Measurements from ENCODE around the gene BTBD16. TPM values are rescaled to one million over a fixed set of nuclear protein-coding genes. Genes with fewer than 3 reads are reported as not detected.

The BTBD16 gene
- total RNA-seq, 1 experiment from 2014 or later, result not detected

- DNase-seq (ENCODE audit: low spot score), result no peak
- in situ Hi-C loops (cut with HindIII; ENCODE audit: low sequenced_read_pairs), result no loop called here
Measured at GRCh38 chr10:122290833-122291532, 19.9 kb downstream of the BTBD16 start.

GRCh38 chr10:122291739-122292138 is 20.6 kb downstream of the BTBD16 start:
- in situ Hi-C loops (cut with HindIII; ENCODE audit: low sequenced_read_pairs), result no loop called here
- no peak for DNase-seq (ENCODE audit: low spot score)

GRCh38 chr10:122292376-122292775 is 21.3 kb downstream of the BTBD16 start:
- in situ Hi-C loops (cut with HindIII; ENCODE audit: low sequenced_read_pairs), result no loop called here
- DNase-seq (ENCODE audit: low spot score), result no peak

- no peak for DNase-seq (ENCODE audit: low spot score)
- in situ Hi-C loops (cut with HindIII; ENCODE audit: low sequenced_read_pairs), result no loop called here
Measured at GRCh38 chr10:122293156-122293960, 22.3 kb downstream of the BTBD16 start.

GRCh38 chr10:122293961-122294380 is 22.9 kb downstream of the BTBD16 start:
- no peak for DNase-seq (ENCODE audit: low spot score)
- in situ Hi-C loops (cut with HindIII; ENCODE audit: low sequenced_read_pairs), result no loop called here

- in situ Hi-C loops (cut with HindIII; ENCODE audit: low sequenced_read_pairs), result no loop called here
- no peak for DNase-seq (ENCODE audit: low spot score)
Measured at GRCh38 chr10:122294511-122295450, 23.7 kb downstream of the BTBD16 start.

GRCh38 chr10:122295451-122295809 is 24.3 kb downstream of the BTBD16 start:
- in situ Hi-C loops (cut with HindIII; ENCODE audit: low sequenced_read_pairs), result no loop called here
- DNase-seq (ENCODE audit: low spot score), result no peak

GRCh38 chr10:122296363-122297120 is 25.4 kb downstream of the BTBD16 start:
- DNase-seq (ENCODE audit: low spot score), result no peak
- in situ Hi-C loops (cut with HindIII; ENCODE audit: low sequenced_read_pairs), result no loop called here

- in situ Hi-C loops (cut with HindIII; ENCODE audit: low sequenced_read_pairs), result no loop called here
- no peak for DNase-seq (ENCODE audit: low spot score)
Measured at GRCh38 chr10:122297583-122297982, 26.5 kb downstream of the BTBD16 start.

GRCh38 chr10:122298206-122298597 is 27.1 kb downstream of the BTBD16 start:
- in situ Hi-C loops (cut with HindIII; ENCODE audit: low sequenced_read_pairs), result no loop called here
- DNase-seq (ENCODE audit: low spot score), result no peak

- DNase-seq (ENCODE audit: low spot score), result peak; percentile 67
- in situ Hi-C loops (cut with HindIII; ENCODE audit: low sequenced_read_pairs), result no loop called here
Measured at GRCh38 chr10:122298598-122299301, 27.7 kb downstream of the BTBD16 start.

- in situ Hi-C loops (cut with HindIII; ENCODE audit: low sequenced_read_pairs), result no loop called here
- DNase-seq (ENCODE audit: low spot score), result no peak
Measured at GRCh38 chr10:122299423-122300075, 28.5 kb downstream of the BTBD16 start.

GRCh38 chr10:122301055-122301810 is 30.1 kb downstream of the BTBD16 start:
- in situ Hi-C loops (cut with HindIII; ENCODE audit: low sequenced_read_pairs), result no loop called here
- DNase-seq (ENCODE audit: low spot score), result no peak

GRCh38 chr10:122301811-122302115 is 30.7 kb downstream of the BTBD16 start:
- in situ Hi-C loops (cut with HindIII; ENCODE audit: low sequenced_read_pairs), result no loop called here
- DNase-seq (ENCODE audit: low spot score), result no peak

- in situ Hi-C loops (cut with HindIII; ENCODE audit: low sequenced_read_pairs), result no loop called here
- no peak for DNase-seq (ENCODE audit: low spot score)
Measured at GRCh38 chr10:122302315-122302714, 31.2 kb downstream of the BTBD16 start.

GRCh38 chr10:122303271-122304053 is 32.4 kb downstream of the BTBD16 start:
- in situ Hi-C loops (cut with HindIII; ENCODE audit: low sequenced_read_pairs), result no loop called here

More at GRCh38 chr10:122303271-122304053, 32.4 kb downstream of the BTBD16 start:
- no peak for DNase-seq (ENCODE audit: low spot score)

Measured in G401 (cell line).